ENCODE data around the gene GNAZ.

Gene GNAZ

DNA sequence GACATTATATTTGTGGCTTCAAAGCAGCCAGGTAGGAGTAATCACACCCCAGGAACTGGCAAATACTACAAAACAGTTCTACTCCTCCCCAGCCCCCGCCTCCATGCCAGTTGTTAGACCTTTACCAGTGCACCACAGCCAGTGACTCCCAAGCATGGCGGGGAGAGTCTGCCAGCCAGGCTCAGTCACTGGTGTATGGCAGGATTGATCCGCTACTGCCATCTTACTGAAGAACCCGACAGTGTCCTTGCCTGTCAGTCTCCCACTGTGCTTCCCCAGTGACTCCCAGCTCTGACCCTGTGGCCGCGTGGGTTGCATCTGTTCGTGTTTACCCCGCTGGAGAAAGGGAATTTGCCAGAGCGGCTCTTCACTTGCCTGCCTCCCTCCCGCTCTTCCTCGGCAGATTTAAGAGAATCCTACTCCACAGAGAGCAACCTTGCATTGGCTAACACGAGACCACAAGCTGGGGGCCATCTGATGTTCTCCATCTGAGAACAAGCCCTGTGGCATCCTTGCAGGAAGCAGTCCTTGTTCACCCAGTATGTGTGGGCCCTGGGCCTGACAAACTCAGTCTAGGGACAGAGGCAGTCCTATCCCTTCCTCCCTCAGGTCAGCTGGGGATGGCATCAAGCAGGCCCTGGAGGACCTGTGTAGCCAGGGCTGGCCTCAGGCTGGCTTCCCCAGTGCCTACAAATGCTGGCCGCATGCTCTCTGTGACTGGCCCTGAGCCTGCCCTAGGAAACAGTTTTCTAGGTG lies 33.1 kb downstream of the GNAZ start:
- no peak for ATAC-seq (ENCODE audit: low read depth)
- Histone ChIP-seq H3K4me1 (ENCODE audit: insufficient read depth, poor library complexity, severe bottlenecking) (no peaks in the 10 kb centered on the region), H3K9me3 (ENCODE audit: severe bottlenecking) (peaks cover 2% of the 10 kb centered on the region), H3K27ac (ENCODE audit: poor library complexity, severe bottlenecking) (no peak overlapping the region), H3K36me3 (ENCODE audit: low read depth) (no peaks in the 10 kb centered on the region), H3K27me3 (ENCODE audit: insufficient read depth, poor library complexity, severe bottlenecking) (no peaks in the 10 kb centered on the region), H3K4me3 (ENCODE audit: severe bottlenecking) (no peak overlapping the region)
- TF ChIP-seq, protein P1, sequence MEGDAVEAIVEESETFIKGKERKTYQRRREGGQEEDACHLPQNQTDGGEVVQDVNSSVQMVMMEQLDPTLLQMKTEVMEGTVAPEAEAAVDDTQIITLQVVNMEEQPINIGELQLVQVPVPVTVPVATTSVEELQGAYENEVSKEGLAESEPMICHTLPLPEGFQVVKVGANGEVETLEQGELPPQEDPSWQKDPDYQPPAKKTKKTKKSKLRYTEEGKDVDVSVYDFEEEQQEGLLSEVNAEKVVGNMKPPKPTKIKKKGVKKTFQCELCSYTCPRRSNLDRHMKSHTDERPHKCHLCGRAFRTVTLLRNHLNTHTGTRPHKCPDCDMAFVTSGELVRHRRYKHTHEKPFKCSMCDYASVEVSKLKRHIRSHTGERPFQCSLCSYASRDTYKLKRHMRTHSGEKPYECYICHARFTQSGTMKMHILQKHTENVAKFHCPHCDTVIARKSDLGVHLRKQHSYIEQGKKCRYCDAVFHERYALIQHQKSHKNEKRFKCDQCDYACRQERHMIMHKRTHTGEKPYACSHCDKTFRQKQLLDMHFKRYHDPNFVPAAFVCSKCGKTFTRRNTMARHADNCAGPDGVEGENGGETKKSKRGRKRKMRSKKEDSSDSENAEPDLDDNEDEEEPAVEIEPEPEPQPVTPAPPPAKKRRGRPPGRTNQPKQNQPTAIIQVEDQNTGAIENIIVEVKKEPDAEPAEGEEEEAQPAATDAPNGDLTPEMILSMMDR (IDR thresholded peaks at IDR 0.05; ENCODE audit: poor library complexity, severe bottlenecking) = no peak
- no peak for DNase-seq (ENCODE audit: low spot score)

DNA sequence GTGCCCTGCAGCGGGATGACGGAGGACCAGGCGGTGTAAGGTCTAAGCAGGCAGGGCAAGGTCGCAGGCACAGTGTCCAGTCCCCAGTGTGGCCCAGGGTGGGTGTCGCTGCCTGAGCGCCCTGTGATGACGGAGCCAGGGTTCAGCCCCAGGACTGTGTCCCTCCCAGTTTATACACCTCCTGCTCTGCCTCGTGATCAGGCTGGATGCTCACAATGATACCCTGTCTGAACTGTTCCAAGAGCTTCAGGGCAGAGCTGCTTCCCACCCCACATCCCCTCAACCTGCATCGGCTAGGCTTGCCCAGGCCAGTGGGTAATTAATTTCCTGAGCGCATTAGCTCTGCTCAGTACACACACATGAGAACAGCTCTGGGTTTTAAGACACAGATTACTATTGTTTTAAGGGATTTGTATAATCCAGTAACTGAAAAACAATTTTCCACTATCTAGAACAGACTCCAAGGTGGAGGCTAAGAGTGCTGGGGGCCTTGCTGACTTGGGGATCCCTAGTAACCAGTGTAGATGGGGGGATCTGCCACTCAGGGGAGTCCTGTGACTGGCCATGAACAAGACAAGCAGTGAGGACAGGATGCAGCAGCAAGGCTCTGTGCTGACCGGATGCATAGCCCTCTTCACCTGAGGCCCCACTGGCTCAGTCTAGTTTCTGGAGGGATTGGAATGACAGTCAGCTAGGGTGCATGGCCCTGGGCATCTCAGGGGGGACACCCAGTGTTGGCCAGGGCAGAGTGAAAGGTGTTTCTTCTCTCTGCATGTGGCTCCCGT lies 34.1 kb downstream of the GNAZ start:
- ATAC-seq (ENCODE audit: low read depth) (no peak), DNase-seq (ENCODE audit: low spot score) (no peak)
- peaks cover 4% of the 10 kb centered on the region for H3K9me3 ChIP-seq (ENCODE audit: severe bottlenecking)
- H3K4me1 ChIP-seq (ENCODE audit: insufficient read depth, poor library complexity, severe bottlenecking) = no peaks in the 10 kb centered on the region
- H3K27ac ChIP-seq (ENCODE audit: poor library complexity, severe bottlenecking) = no peak overlapping the region
- TF ChIP-seq, protein P1 (IDR thresholded peaks at IDR 0.05; ENCODE audit: poor library complexity, severe bottlenecking) = no peak
- H3K36me3 ChIP-seq (ENCODE audit: low read depth) = no peaks in the 10 kb centered on the region
- H3K27me3 ChIP-seq (ENCODE audit: insufficient read depth, poor library complexity, severe bottlenecking) = no peaks in the 10 kb centered on the region
- no peak overlapping the region for H3K4me3 ChIP-seq (ENCODE audit: severe bottlenecking)

DNA sequence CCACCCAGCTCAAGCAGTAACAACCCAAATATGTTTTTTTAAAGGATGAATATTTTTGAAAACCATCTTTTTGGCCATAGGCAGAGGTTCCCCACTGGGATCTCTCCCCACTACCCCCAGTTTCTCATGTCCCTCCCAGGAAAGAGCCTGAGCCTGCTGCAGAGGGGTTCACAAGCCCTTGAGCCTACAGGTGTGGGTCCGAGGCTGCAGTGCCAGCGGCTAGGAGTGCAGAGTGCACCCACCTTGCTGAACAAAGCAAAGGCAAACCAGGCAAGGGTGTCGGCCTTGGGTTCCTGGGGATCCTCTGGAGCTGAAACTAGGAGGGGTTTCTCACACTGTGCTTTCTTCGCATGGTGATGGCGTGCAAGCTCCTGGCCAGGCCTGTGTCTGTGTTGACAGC lies 35.0 kb downstream of the GNAZ start:
- TF ChIP-seq, protein P1 (IDR thresholded peaks at IDR 0.05; ENCODE audit: poor library complexity, severe bottlenecking) = no peak
- Histone ChIP-seq H3K27me3 (ENCODE audit: insufficient read depth, poor library complexity, severe bottlenecking) (no peaks in the 10 kb centered on the region), H3K4me1 (ENCODE audit: insufficient read depth, poor library complexity, severe bottlenecking) (no peaks in the 10 kb centered on the region), H3K9me3 (ENCODE audit: severe bottlenecking) (peaks cover 8% of the 10 kb centered on the region), H3K36me3 (ENCODE audit: low read depth) (no peaks in the 10 kb centered on the region), H3K27ac (ENCODE audit: poor library complexity, severe bottlenecking) (no peak overlapping the region), H3K4me3 (ENCODE audit: severe bottlenecking) (no peak overlapping the region)
- ATAC-seq (ENCODE audit: low read depth) (no peak), DNase-seq (ENCODE audit: low spot score) (no peak)

DNA sequence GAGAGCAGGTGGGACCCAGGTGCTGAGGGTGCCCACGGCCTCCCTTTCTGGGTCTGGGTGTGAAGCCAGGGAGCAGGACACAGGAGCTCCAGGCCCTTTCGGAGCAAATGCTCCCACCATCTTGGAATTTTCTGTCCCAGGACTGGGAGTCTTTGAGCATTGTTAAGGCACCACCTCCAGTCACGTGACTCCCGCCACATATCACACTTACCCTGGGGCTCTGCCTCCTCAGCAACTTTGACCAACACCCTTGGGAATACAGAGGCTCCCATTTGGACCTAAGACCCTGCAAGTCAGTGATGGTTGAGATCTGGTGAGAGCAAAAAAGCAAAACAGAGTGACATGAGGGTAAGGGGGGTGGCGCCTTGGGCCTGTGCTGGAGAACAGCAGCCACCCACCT lies 35.6 kb downstream of the GNAZ start:
- no peaks in the 10 kb centered on the region for H3K36me3 ChIP-seq (ENCODE audit: low read depth)
- no peak for ATAC-seq (ENCODE audit: low read depth)
- H3K4me1 ChIP-seq (ENCODE audit: insufficient read depth, poor library complexity, severe bottlenecking) = no peaks in the 10 kb centered on the region
- H3K27me3 ChIP-seq (ENCODE audit: insufficient read depth, poor library complexity, severe bottlenecking) = no peaks in the 10 kb centered on the region
- peaks cover 8% of the 10 kb centered on the region for H3K9me3 ChIP-seq (ENCODE audit: severe bottlenecking)
- TF ChIP-seq, protein P1 (IDR thresholded peaks at IDR 0.05; ENCODE audit: poor library complexity, severe bottlenecking) = no peak
- no peak overlapping the region for H3K4me3 ChIP-seq (ENCODE audit: severe bottlenecking)
- H3K27ac ChIP-seq (ENCODE audit: poor library complexity, severe bottlenecking) = no peak overlapping the region
- no peak for DNase-seq (ENCODE audit: low spot score)

Data from RWPE2 (cell line).